NCI-H2029 treated with DMSO at 0.1 percent for 48 hours (cell line): ENCODE data around the gene SMAGP.

Experiments
- DNase-seq: peaks from one replicate; lab custom pipeline; 2025; lab: John Stamatoyannopoulos, UW

Gene SMAGP

DNA sequence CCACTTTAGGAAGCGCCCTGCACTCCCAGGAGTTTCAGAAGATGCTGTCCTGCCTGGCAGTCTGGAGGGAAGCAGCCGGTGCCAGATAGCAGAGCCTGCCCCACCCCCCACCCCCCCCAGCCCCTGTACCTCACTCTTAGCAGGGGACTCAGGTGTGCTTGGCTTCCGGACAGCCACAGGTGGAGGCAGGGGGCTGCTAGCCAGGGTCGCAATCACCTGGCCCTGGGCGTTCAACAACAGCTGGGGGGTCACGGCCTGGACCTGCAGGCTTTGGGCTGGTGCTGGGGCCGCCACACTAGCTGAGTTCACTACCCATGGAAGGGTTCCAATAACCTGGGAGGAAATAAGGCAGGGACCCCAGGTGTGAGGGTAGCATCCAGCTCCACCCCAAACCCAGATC lies 74.4 kb downstream of the SMAGP start:
- DNase-seq = no peak
